Keratinocyte (primary cell): ENCODE results near the gene COL9A2.
"Not testable (repeated sequence)": the region's sequence is repeated elsewhere in the genome, so short reads cannot be mapped to it uniquely, and the experiment has no call there.

Experiments
- CTCF ChIP-seq, 3 experiments: IDR thresholded peaks in 1 of 3; conservative IDR thresholded peaks in 1 of 3; optimal IDR thresholded peaks in 1 of 3; 2 replicates in 2 of 3; 3 replicates in 1 of 3; pipeline versions ENCODE3 to v1.5.1; 2011; ENCODE audit warnings: low read length in 3 of 3, mild to moderate bottlenecking in 3 of 3, moderate library complexity in 2 of 3, control low read depth in 1 of 3, inconsistent platforms in 1 of 3; ENCODE audit not compliant: insufficient read depth in 2 of 3; ENCODE audit errors: extremely low read depth in 1 of 3
- EZH2 ChIP-seq: IDR thresholded peaks from one replicate; pipeline ENCODE4 v1.6.1; 2012; ENCODE audit warnings: inconsistent platforms, mild to moderate bottlenecking, low read length, moderate library complexity

GRCh38 chr1:40342381-40342717 lies 25.3 kb upstream of the COL9A2 start:
- not testable (repeated sequence) for TF ChIP-seq CTCF (optimal IDR thresholded peaks at IDR 0.05 in 1 of 3, IDR thresholded peaks at IDR 0.05 in 1 of 3, conservative IDR thresholded peaks at IDR 0.05 in 1 of 3; ENCODE audit: extremely low read depth in 1 of 3, insufficient read depth in 2 of 3, low read length in 3 of 3); EZH2
